ENCODE results near the gene PNCK. TPM values are rescaled to one million over a fixed set of nuclear protein-coding genes. Genes with fewer than 3 reads are reported as not detected.

The PNCK gene
- polyA plus RNA-seq, 2 of the 4 experiments (the other 2 are of a cell fraction) = 0.17 to 0.25 TPM

- Histone ChIP-seq H3K4me1 (no peaks in the 10 kb centered on the region), H3K27ac (no peak overlapping the region), H3K9me3 (no peaks in the 10 kb centered on the region), H3K4me2 (no peak overlapping the region), H3K4me3 (no peak overlapping the region)
- TF ChIP-seq KDM5A (IDR thresholded peaks at IDR 0.05) = no peak
- no peak for TF ChIP-seq HOXB13 (CRISPR knock-in tag; IDR thresholded peaks at IDR 0.05; ENCODE audit: low read depth)
- TF ChIP-seq CHD4 (IDR thresholded peaks at IDR 0.05; ENCODE audit: borderline replicate concordance) = no peak
- POLR2A ChIA-PET = no interaction called here
- ATAC-seq (no peak), DNase-seq (ENCODE audit: low read depth in 1 of 2, low spot score in 1 of 2) (no peak), FAIRE-seq (no peak)
- WGBS (ENCODE audit: missing lambda C conversion rate) = 48% methylated on average over 5 of the region's 12 CpGs
- CTCF ChIA-PET = interaction anchor here (0.7 to 3.7 kb wide), 2 partner anchors 17 to 19 kb away, joined by 3 to 18 read pairs; partner anchors contain the start of gene DUSP9
Observed at GRCh38 chrX:153628665-153629064, 44.9 kb downstream of the PNCK start.

GRCh38 chrX:153628129-153628528 is 45.5 kb downstream of the PNCK start:
- no peak for ATAC-seq
- H3K9me3 ChIP-seq = no peaks in the 10 kb centered on the region
- no peak for DNase-seq (ENCODE audit: low read depth in 1 of 2, low spot score in 1 of 2)
- no peak for FAIRE-seq
- no peak for TF ChIP-seq EP300 (IDR thresholded peaks at IDR 0.05)
- no peak for TF ChIP-seq REST (IDR thresholded peaks at IDR 0.05)
- TF ChIP-seq MAFK (IDR thresholded peaks at IDR 0.05; ENCODE audit: partially characterized antibody) = no peak
- no peak for TF ChIP-seq ELK1 (IDR thresholded peaks at IDR 0.05; ENCODE audit: low read depth, low read length)
- no peak overlapping the region for H3K4me2 ChIP-seq
- 93% methylated on average over 6 of the region's 8 CpGs for WGBS (ENCODE audit: missing lambda C conversion rate)
- peaks cover 4% of the 10 kb centered on the region for H3K4me1 ChIP-seq
- no peak overlapping the region for H3K27ac ChIP-seq
- ChIA-PET CTCF (interaction anchor here (0.7 to 3.7 kb wide), 4 partner anchors 18 to 39 kb away, joined by 3 to 18 read pairs (median 4); partner anchors contain the start of gene DUSP9), POLR2A (no interaction called here)
- no peak overlapping the region for H3K4me3 ChIP-seq

GRCh38 chrX:153627675-153628111 is 45.9 kb downstream of the PNCK start:
- DNase-seq (ENCODE audit: low read depth in 1 of 2, low spot score in 1 of 2) (no peak), ATAC-seq (no peak), FAIRE-seq (no peak)
- no peak for TF ChIP-seq REST (IDR thresholded peaks at IDR 0.05)
- no peak for TF ChIP-seq E2F6 (IDR thresholded peaks at IDR 0.05; ENCODE audit: borderline replicate concordance, low read depth)
- TF ChIP-seq CBX2 (IDR thresholded peaks at IDR 0.05; ENCODE audit: borderline replicate concordance, low read depth) = no peak
- no peak for TF ChIP-seq SMC3 (IDR thresholded peaks at IDR 0.05)
- TF ChIP-seq RAD21 (conservative IDR thresholded peaks at IDR 0.05 in 1 of 2, IDR thresholded peaks at IDR 0.05 in 1 of 2) = no peak
- TF ChIP-seq FOXS1 (CRISPR knock-in tag; IDR thresholded peaks at IDR 0.05) = no peak
- TF ChIP-seq ELK1 (IDR thresholded peaks at IDR 0.05; ENCODE audit: low read depth, low read length) = no peak
- TF ChIP-seq KDM5A (IDR thresholded peaks at IDR 0.05) = no peak
- no peak for TF ChIP-seq ATOH8 (CRISPR knock-in tag; IDR thresholded peaks at IDR 0.05; ENCODE audit: low read depth)
- no peak for TF ChIP-seq EHMT2 (IDR thresholded peaks at IDR 0.05; ENCODE audit: low read depth)
- TF ChIP-seq MAX (IDR thresholded peaks at IDR 0.05) = no peak
- no peak for TF ChIP-seq NFE2L2 (conservative IDR thresholded peaks at IDR 0.05; ENCODE audit: low read length)
- TF ChIP-seq PHF8 (IDR thresholded peaks at IDR 0.05; ENCODE audit: borderline replicate concordance, low read depth) = no peak
- no peak for TF ChIP-seq MYC (IDR thresholded peaks at IDR 0.05; ENCODE audit: borderline replicate concordance, low read length)
- no peak for TF ChIP-seq FOSB (CRISPR knock-in tag; IDR thresholded peaks at IDR 0.05)
- no peak for TF ChIP-seq GATA3 (IDR thresholded peaks at IDR 0.05; ENCODE audit: borderline replicate concordance)
- ChIA-PET POLR2A (no interaction called here), CTCF (interaction anchor here (0.7 to 3.7 kb wide), 4 partner anchors 18 to 40 kb away, joined by 3 to 18 read pairs (median 4); partner anchors contain the start of gene DUSP9)
- no peak overlapping the region for H3K4me2 ChIP-seq
- no peaks in the 10 kb centered on the region for H3K9me3 ChIP-seq
- H3K4me1 ChIP-seq = peaks cover 9% of the 10 kb centered on the region
- no peak overlapping the region for H3K27ac ChIP-seq
- H3K4me3 ChIP-seq = no peak overlapping the region
- WGBS (ENCODE audit: missing lambda C conversion rate) = 86% methylated on average over 9 of the region's 15 CpGs

Measured in A549 (cell line).